HG03558 (cell line): ENCODE measurements around the gene CEBPA.
"Not testable (repeated sequence)": the region's sequence is repeated elsewhere in the genome, so short reads cannot be mapped to it uniquely, and the experiment has no call there.

ENCODE experiments used
- ATAC-seq: cut with Tn5 transposase; IDR thresholded peaks from one replicate; pipeline ENCODE4 v1.9.1; 2021; ENCODE audit warnings: moderate number of reproducible peaks; ENCODE audit not compliant: unreplicated experiment; ENCODE audit errors: extremely low read depth

CEBPA gene

GRCh38 chr19:33302974-33303790 lies 848 bp upstream of the CEBPA start:
- no peak for ATAC-seq

GRCh38 chr19:33301900-33302174 lies 497 bp downstream of the CEBPA start:
- no peak for ATAC-seq

GRCh38 chr19:33301144-33301899 lies 1.0 kb downstream of the CEBPA start:
- ATAC-seq = no peak

GRCh38 chr19:33300894-33301143 lies 1.5 kb downstream of the CEBPA start:
- no peak for ATAC-seq

GRCh38 chr19:33300009-33300893 lies 2.1 kb downstream of the CEBPA start:
- no peak for ATAC-seq

GRCh38 chr19:33299051-33299688 lies 3.2 kb downstream of the CEBPA start:
- no peak for ATAC-seq

- ATAC-seq = no peak
Observed at GRCh38 chr19:33298146-33298911, 4.0 kb downstream of the CEBPA start.

- no peak for ATAC-seq
Observed at GRCh38 chr19:33297401-33298145, 4.8 kb downstream of the CEBPA start.

GRCh38 chr19:33296488-33296971 lies 5.8 kb downstream of the CEBPA start:
- ATAC-seq = no peak

- ATAC-seq = no peak
Observed at GRCh38 chr19:33295621-33296487, 6.5 kb downstream of the CEBPA start.

- not testable (repeated sequence) for ATAC-seq
Observed at GRCh38 chr19:33295046-33295445, 7.3 kb downstream of the CEBPA start.

- no peak for ATAC-seq
Observed at GRCh38 chr19:33294058-33294798, 8.1 kb downstream of the CEBPA start.

GRCh38 chr19:33293255-33294057 lies 8.9 kb downstream of the CEBPA start:
- ATAC-seq = no peak

GRCh38 chr19:33292595-33293254 lies 9.6 kb downstream of the CEBPA start:
- no peak for ATAC-seq

- ATAC-seq = no peak
Observed at GRCh38 chr19:33291623-33292534, 10.5 kb downstream of the CEBPA start.
